NK-92 (cell line): ENCODE results near the gene RNASE9.
"Not testable (repeated sequence)": the region's sequence is repeated elsewhere in the genome, so short reads cannot be mapped to it uniquely, and the experiment has no call there.

ENCODE experiments used
- DNase-seq: peaks from one replicate; lab custom pipeline; 2025; ENCODE audit not compliant: unreplicated experiment; lab: John Stamatoyannopoulos, UW

RNASE9 gene

GRCh38 chr14:20560961-20561360, at the start of gene RNASE9:
RNASE9 (minus strand) TSS chr14:20561047.
- no peak for DNase-seq

- DNase-seq, result no peak
These were observed 49.3 kb upstream of the RNASE9 start for GRCh38 chr14:20610002-20610765.

GRCh38 chr14:20609215-20610001, 48.6 kb upstream of the RNASE9 start:
- DNase-seq, result no peak

- no peak for DNase-seq
These were observed 47.7 kb upstream of the RNASE9 start for GRCh38 chr14:20608383-20609110.

GRCh38 chr14:20607617-20608016, 46.8 kb upstream of the RNASE9 start:
- DNase-seq, result no peak

GRCh38 chr14:20606902-20607242, 46.0 kb upstream of the RNASE9 start:
- DNase-seq, result no peak

GRCh38 chr14:20606190-20606901, 45.5 kb upstream of the RNASE9 start:
- no peak for DNase-seq

GRCh38 chr14:20603813-20604690, 43.2 kb upstream of the RNASE9 start:
- no peak for DNase-seq

- no peak for DNase-seq
These were observed 41.7 kb upstream of the RNASE9 start for GRCh38 chr14:20602583-20602982.

GRCh38 chr14:20601522-20601921, 40.7 kb upstream of the RNASE9 start:
- DNase-seq, result no peak

GRCh38 chr14:20597108-20597507, 36.3 kb upstream of the RNASE9 start:
- DNase-seq, result no peak

- DNase-seq, result not testable (repeated sequence)
These were observed 34.9 kb upstream of the RNASE9 start for GRCh38 chr14:20595726-20596125.

- DNase-seq, result no peak
These were observed 31.7 kb upstream of the RNASE9 start for GRCh38 chr14:20592574-20592973.

GRCh38 chr14:20591235-20591634, 30.4 kb upstream of the RNASE9 start, which contains the start of gene RNASE12:
RNASE12 (minus strand) TSS chr14:20591376; CDS start chr14:20590723, 653 bp downstream.
- DNase-seq, result no peak

GRCh38 chr14:20587489-20588154, 26.8 kb upstream of the RNASE9 start, which contains the start of gene RNASE11:
RNASE11 (minus strand) TSS chr14:20588001.
- DNase-seq, result no peak

- no peak for DNase-seq
These were observed 23.1 kb upstream of the RNASE9 start for GRCh38 chr14:20583908-20584307.

GRCh38 chr14:20583142-20583541, 22.3 kb upstream of the RNASE9 start:
- no peak for DNase-seq

- no peak for DNase-seq
These were observed 19.4 kb upstream of the RNASE9 start for GRCh38 chr14:20580242-20580641.

- DNase-seq, result no peak
These were observed 18.1 kb upstream of the RNASE9 start for GRCh38 chr14:20578784-20579502.
